ENCODE data around the gene TPT1. TPM values are rescaled to one million over a fixed set of nuclear protein-coding genes. Genes with fewer than 3 reads are reported as not detected.
"Not testable (repeated sequence)": the region's sequence is repeated elsewhere in the genome, so short reads cannot be mapped to it uniquely, and the experiment has no call there.

Gene TPT1
- total RNA-seq, 1 donor from 2014 or later = 1,954 TPM

GRCh38 chr13:45368005-45368404, 27.0 kb upstream of the TPT1 start:
- no peak for DNase-seq (ENCODE audit: extremely low read depth, low read depth, low spot score)

- DNase-seq (ENCODE audit: extremely low read depth, low read depth, low spot score) = no peak
These were observed 26.4 kb upstream of the TPT1 start for GRCh38 chr13:45367358-45367757.

- DNase-seq (ENCODE audit: extremely low read depth, low read depth, low spot score) = no peak
These were observed 24.5 kb upstream of the TPT1 start for GRCh38 chr13:45365558-45365885.

GRCh38 chr13:45364876-45365557, 24.0 kb upstream of the TPT1 start:
- DNase-seq (ENCODE audit: extremely low read depth, low read depth, low spot score) = no peak

- no peak for DNase-seq (ENCODE audit: extremely low read depth, low read depth, low spot score)
These were observed 22.0 kb upstream of the TPT1 start for GRCh38 chr13:45362939-45363338.

DNA sequence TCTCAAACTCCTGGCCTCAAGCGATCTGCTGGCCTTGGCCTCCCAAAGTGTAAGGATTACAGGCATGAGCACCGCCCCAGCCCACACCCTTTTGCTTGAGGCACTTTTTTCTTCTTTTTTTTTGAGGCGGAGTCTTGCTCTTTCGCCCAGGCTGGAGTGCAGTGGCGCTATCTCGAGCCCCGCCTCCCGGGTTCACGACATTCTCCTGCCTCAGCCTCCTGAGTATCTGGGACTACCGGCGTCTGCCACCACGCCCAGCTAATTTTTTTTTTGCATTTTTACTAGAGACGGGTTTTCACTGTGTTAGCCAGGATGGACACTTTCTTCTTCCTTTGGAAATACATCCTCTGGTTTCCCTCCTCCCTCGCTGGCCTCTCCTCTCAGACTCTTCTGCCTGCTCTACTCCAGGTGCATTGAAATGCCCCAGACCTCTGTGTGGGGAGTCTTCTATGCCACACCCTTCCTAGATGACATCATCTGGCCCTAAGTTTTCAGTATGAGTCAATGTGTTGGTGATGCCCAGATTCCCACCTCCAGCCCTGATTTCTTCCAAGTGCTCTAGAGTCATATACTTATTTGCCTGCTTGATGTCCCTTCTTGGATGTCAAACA, 20.7 kb upstream of the TPT1 start:
- DNase-seq (ENCODE audit: extremely low read depth, low read depth, low spot score) = no peak

DNA sequence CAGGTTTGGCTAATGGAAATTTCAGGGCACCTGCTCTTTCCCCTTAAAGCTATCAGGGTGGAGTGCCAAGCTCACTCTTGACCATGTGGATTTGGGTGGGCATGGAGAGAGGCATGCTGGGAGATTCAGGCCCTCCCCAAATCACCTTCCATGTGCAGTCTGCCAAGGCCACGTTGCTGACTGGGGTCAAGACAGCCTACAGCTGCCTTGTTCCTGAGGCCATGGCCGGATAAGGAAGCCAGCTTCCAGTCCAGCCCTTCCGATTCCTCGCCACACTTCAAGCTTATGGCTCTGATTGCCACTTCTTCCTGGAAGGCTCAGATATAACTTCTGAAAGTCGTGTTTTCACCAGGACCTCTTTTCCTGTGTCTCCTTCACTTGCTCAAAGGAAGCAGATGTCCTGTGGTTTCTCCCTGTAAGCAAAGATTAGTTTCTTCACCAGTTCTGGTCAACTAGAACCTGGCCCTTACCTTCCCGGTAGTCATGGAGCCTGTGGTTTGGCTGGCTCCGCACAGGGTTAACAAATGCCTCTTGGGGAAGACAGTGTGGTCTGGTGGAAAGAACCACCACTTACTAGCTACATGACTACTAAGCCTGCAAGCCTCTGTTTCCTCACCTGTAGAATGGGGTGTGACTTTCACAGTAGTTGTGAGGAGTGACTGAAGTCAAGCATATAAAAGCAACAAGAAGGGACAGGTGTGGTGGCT, 16.1 kb upstream of the TPT1 start:
- no peak for DNase-seq (ENCODE audit: extremely low read depth, low read depth, low spot score)

GRCh38 chr13:45353895-45354294, 12.9 kb upstream of the TPT1 start:
- DNase-seq (ENCODE audit: extremely low read depth, low read depth, low spot score) = no peak

GRCh38 chr13:45352031-45352430, 11.0 kb upstream of the TPT1 start:
- DNase-seq (ENCODE audit: extremely low read depth, low read depth, low spot score) = no peak

DNA sequence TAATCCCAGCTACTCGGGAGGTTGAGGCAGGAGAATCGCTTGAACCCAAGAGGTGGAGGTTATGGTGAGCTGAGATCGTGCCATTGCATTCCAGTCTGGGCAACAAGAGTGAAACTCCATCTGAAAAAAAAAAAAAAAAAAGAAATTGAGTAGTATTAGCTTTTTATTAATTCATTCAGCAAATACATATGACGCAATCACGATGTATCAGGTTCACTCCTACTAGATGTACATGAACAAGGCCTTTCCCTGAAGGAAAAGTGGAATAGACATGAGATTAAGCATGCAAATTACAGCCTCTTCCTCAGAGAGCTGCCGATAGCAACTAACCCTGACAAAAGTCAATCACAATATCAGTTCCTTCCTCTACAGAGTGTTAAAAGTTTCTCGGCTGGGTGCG, 9.2 kb upstream of the TPT1 start:
- DNase-seq (ENCODE audit: extremely low read depth, low read depth, low spot score) = no peak

GRCh38 chr13:45349438-45349837, 8.5 kb upstream of the TPT1 start:
- no peak for DNase-seq (ENCODE audit: extremely low read depth, low read depth, low spot score)

DNA sequence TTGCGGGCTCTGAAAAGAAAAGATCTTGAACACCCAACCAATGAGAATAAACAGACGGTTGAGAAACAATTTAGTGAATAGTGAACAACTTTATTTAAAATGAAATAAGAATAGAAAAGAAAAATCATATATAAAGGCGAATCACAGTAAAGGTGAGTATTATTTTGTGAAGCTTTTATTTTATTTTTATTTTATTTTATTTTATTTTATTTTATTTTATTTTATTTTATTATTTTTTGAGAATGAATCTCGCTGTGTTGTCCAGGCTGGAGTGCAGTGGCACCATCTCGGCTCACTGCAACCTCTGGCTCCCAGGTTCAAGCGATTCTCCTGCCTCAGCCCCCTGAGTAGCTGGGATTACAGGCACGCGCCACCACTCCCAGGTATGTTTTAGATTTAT, 3.1 kb upstream of the TPT1 start:
- not testable (repeated sequence) for DNase-seq (ENCODE audit: extremely low read depth, low read depth, low spot score)

DNA sequence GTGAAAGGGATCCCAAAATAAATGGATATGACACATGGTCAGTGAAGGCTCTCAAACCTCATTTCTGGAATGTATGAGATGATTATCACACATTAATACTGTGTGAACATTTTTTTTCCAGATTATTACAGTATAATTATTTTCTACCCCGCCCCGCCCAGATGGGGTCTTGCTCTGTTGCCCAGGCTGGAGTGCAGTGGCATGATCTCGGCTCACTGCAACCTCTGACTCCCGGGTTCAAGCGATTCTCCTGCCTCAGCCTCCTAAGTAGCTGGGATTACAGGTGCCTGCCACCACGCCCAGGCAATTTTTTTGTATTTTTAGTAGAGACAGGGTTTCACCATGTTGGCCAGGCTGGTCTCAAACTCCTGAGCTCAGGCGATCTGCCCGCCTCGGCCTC, 2.1 kb upstream of the TPT1 start:
- not testable (repeated sequence) for DNase-seq (ENCODE audit: extremely low read depth, low read depth, low spot score)

- not testable (repeated sequence) for DNase-seq (ENCODE audit: extremely low read depth, low read depth, low spot score)
These were observed 1.7 kb upstream of the TPT1 start for GRCh38 chr13:45342668-45343067.

DNA sequence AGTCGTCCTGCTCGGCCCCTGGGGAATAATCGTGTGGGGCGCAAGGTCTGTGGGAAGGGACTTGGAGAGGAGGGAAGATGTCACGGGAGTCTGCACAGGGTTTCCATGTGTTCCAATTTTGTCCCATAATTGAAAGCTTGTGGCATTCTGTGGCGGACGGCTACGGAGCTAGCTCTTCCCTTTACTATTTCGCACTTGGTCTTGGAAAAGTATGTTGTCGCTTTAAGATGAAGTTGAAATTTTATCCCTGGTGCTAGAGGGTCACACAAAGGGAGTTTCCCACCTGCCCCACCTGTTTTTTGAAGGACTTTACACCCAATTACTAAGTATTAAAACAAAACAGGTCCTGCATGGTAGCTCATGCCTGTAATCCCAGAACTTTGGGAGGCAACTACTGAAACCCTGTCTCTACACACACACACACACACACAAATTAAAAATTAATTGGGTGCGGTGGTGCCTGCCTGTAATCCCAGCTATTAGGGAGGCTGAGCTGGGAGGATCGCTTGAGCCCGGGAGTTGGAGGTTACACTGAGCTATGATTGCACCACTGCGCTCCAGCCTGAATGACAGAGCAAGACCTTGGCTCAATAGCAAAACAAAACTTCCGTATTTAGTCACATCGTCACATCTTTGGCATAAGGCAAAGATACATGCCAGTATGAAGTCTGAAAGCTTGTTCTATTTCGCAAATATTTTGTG, 967 bp upstream of the TPT1 start:
- no peak for DNase-seq (ENCODE audit: extremely low read depth, low read depth, low spot score)

GRCh38 chr13:45340422-45341033, 455 bp downstream of the TPT1 start:
- DNase-seq (ENCODE audit: extremely low read depth, low read depth, low spot score) = no peak

- no peak for DNase-seq (ENCODE audit: extremely low read depth, low read depth, low spot score)
These were observed 1.1 kb downstream of the TPT1 start for GRCh38 chr13:45339867-45340266.

- no peak for DNase-seq (ENCODE audit: extremely low read depth, low read depth, low spot score)
These were observed 1.6 kb downstream of the TPT1 start for GRCh38 chr13:45339399-45339798.

DNA sequence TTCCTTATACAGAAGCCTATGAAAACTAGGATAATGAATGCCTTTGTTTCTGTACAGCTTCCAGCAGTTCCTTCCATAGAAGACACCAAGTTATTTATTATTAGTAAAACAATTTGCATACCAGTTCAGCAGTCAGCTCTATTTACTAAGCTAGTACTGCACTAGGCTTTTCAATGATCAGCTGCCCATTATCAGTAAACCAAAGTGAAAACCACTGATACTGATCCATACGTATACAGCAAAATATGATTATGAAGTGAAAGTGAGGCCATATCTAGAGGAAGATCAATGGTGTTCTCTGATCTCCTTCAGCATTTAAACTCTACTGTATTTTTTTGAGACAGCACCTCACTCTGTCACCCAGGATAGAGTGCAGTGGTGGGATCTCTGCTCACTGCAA, 3.2 kb downstream of the TPT1 start:
- DNase-seq (ENCODE audit: extremely low read depth, low read depth, low spot score) = no peak

GRCh38 chr13:45337395-45337794, 3.6 kb downstream of the TPT1 start:
- no peak for DNase-seq (ENCODE audit: extremely low read depth, low read depth, low spot score)
